Right forelimb (tissue), 1 donor: ENCODE measurements around the gene KDM5B.
A peak's percentile ranks its signal among the peaks of the same experiment; 100 is the strongest.
"Not testable (repeated sequence)": the region's sequence is repeated elsewhere in the genome, so short reads cannot be mapped to it uniquely, and the experiment has no call there.

Experiments
- DNase-seq: peaks from one replicate; pipeline ENCODE4 v3.0.0-alpha.2; 2018

Gene KDM5B

GRCh38 chr1:202812176-202813026 lies 4.2 kb upstream of the KDM5B start:
- DNase-seq = no peak

- DNase-seq = no peak
Measured at GRCh38 chr1:202811296-202812175, 3.3 kb upstream of the KDM5B start.

- peak; percentile 96 for DNase-seq
Measured at GRCh38 chr1:202810615-202811295, 2.5 kb upstream of the KDM5B start, which contains the start of gene PCAT6. Gene PCAT6 (plus strand): TSS chr1:202810954.

- DNase-seq = no peak
Measured at GRCh38 chr1:202810193-202810614, 2.0 kb upstream of the KDM5B start.

GRCh38 chr1:202809597-202810159 lies 1.5 kb upstream of the KDM5B start:
- DNase-seq = no peak

- peak; percentile 55 for DNase-seq
Measured at GRCh38 chr1:202807451-202807925, 733 bp downstream of the KDM5B start.

GRCh38 chr1:202806845-202807450 lies 1.3 kb downstream of the KDM5B start:
- peak; percentile 61 for DNase-seq

- no peak for DNase-seq
Measured at GRCh38 chr1:202805886-202806844, 2.1 kb downstream of the KDM5B start.

GRCh38 chr1:202804126-202804525 lies 4.1 kb downstream of the KDM5B start:
- no peak for DNase-seq

GRCh38 chr1:202802998-202803932 lies 5.0 kb downstream of the KDM5B start:
- DNase-seq = no peak

GRCh38 chr1:202802034-202802433 lies 6.2 kb downstream of the KDM5B start:
- no peak for DNase-seq

- no peak for DNase-seq
Measured at GRCh38 chr1:202801175-202801574, 7.0 kb downstream of the KDM5B start.

- no peak for DNase-seq
Measured at GRCh38 chr1:202800742-202801141, 7.5 kb downstream of the KDM5B start.

GRCh38 chr1:202798792-202799331 lies 9.4 kb downstream of the KDM5B start:
- DNase-seq = no peak

- no peak for DNase-seq
Measured at GRCh38 chr1:202798260-202798659, 10.0 kb downstream of the KDM5B start.

GRCh38 chr1:202796670-202797069 lies 11.6 kb downstream of the KDM5B start:
- DNase-seq = no peak

- not testable (repeated sequence) for DNase-seq
Measured at GRCh38 chr1:202794931-202795330, 13.3 kb downstream of the KDM5B start.

GRCh38 chr1:202794051-202794740 lies 14.0 kb downstream of the KDM5B start:
- DNase-seq = no peak
